HG03354 (cell line): ENCODE data around the gene SRGAP2C.
"Not testable (repeated sequence)": the region's sequence is repeated elsewhere in the genome, so short reads cannot be mapped to it uniquely, and the experiment has no call there.

Experiments
- ATAC-seq: cut with Tn5 transposase; IDR thresholded peaks from one replicate; pipeline ENCODE4 v1.9.1; 2021; ENCODE audit warnings: mild to moderate bottlenecking; ENCODE audit not compliant: unreplicated experiment, poor library complexity, severe bottlenecking

SRGAP2C gene

DNA sequence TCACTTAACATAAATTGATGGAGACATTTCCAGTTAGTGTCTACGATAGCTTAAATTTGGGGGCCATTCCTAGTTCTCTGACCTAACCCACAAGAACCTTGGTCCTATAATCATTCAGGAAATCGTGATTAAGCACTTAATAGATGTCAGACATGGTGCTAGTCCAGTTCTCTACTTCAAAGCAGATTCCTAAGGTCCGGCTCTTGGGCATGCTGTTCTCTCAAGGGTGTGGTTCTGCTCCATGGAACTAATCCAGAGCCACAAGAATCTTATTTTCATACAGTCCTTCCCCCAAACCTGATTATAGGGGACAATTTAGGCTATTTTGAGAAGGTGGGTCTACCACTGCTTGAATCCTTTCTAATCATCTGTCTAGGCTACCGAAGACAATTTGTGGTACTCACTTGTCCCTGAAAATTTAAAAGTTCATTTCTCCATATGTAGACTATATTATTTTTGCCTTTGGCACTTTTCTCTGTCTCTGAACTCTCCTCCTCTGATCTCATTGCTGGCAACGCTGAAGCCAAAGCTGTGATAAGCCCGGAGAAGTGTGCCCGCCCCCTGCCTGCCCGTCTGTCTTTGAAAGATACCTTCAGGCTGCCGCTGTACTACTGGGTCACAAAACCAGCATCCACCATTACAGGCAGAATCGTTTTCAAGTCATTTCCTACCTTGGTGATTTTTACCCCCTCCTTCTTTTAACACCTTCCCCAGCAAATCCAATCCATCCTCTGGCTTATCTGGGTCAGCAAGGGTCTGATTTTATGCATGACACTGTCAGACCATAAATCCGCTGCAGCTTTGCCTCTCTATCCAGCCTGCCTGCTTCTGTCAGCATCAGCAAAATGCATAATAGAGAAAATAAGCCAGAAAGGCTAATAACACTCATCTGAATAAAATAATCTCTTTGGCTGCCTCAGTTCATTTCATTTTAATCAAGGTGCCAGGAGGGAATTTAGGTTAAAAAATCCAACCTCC, 133.0 kb downstream of the SRGAP2C start:
- ATAC-seq, result not testable (repeated sequence)

DNA sequence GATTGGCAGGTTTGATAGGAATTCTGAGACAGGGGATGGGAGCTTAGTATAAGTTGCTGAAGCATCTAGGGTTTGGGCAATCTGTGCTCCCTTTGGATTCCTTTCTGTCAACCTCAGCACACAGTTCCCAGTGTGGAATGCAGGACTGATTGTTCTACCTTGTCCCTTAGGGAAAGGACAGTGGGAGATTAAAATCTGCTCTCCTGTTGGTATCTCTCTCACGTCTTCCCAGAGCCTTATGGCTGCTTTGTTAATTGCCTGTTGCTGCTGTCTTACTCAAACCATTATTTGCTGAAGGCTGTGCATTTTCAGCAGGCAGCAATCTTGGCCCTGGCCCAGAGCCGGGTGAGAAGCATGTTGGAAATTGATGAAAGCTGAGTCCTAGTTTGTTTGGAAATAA, 133.9 kb downstream of the SRGAP2C start:
- ATAC-seq, result not testable (repeated sequence)

DNA sequence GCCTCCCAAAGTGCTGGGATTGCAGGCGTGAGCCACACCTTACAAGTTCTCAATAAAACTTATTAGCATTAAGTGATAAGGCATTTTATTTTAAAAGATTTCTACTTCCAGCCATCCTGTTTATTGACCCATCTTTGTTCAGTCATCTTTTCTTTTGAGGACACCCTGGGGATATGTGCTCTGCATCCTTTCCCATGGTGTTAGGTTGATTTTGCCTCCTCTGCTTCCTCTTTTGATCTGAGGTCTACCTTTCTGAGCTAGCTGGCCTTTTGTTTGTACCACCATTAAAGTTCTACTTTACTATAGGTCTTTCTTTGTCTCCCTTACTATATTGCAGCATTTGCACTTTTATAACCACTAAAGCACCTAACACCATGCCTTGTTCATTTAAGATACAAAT, 136.9 kb downstream of the SRGAP2C start:
- ATAC-seq, result not testable (repeated sequence)

DNA sequence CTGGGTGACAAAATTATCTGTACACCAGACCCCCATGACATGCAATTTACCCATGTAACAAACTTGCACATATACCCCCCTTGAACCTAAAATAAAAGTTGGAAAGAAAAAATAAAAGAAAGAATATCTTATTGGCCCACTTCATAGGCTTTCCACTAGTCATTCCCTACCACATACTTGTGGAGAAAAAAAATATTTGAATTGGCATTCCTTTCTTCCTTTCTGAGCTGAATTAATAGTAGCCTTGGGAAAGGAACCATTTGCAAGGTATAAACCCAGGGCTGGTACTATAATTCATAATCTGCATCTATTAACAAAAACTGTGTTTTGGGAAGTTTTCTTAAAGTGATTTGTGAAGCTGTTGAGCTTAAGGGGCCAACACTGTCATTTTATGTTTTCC, 140.0 kb downstream of the SRGAP2C start:
- not testable (repeated sequence) for ATAC-seq

DNA sequence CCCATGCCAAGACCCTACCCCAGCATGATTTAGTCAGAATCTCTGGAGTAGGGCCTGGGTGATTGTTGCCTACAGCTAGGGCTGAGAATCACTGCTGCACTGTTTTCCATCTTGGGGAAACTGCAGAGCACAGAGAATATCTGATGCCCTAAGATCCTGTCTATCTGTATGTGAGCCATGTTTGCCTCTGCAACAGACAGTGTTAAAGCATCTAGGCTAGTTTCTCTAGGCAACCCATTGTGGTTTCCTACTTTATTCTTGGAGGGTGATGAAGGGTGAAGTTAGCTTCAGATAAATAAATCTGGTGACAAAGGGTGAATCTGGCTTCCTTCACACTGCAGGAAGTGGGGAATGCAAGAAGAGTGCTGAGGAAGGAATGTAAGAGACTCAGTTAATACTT, 147.4 kb downstream of the SRGAP2C start:
- ATAC-seq, result not testable (repeated sequence)

DNA sequence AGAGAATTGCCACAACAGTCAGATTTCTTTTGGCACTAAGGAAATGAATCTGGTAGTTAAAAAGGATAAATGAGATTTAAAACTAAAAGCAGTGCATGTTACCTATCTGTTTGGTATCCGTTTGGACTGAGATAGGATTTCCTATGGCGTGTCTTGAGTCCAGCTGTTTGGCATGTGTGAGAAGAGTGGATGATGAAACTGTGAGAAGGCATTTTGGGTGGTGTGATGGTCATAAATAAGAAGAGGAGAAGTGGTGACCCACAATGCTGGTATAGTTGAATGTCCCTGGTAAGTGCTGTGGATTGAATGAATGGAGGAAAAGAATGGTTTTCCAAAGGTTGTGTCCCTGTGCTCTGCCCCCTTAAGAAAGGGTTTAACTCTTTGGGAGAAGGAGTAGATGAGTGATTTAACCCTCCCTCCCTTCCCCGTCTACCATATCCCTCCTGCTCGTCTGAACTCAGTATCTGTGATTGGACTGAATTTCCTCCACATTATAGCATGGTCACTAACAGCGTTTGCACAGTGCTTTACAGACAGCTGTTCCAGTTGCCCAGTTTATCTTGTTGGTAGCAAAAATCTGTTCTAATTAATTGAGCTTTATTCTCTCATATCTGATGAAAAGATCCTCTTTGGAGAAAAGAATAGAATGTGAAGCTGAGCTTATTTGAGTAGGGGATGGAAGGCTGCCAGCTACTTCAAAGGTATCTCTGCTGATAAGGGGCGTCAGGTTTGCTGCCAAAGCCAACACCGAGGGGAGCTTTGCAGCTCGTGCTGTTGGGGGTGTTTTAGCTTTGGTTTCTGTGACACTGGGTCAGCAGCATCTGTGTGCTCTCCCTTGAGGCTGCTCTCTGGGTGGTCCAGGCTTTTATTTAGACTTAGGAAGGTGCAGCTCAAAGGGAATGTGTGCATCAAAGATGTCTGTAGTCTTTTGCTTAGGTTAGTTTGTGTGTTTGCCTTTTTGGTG, 148.1 kb downstream of the SRGAP2C start:
- not testable (repeated sequence) for ATAC-seq

DNA sequence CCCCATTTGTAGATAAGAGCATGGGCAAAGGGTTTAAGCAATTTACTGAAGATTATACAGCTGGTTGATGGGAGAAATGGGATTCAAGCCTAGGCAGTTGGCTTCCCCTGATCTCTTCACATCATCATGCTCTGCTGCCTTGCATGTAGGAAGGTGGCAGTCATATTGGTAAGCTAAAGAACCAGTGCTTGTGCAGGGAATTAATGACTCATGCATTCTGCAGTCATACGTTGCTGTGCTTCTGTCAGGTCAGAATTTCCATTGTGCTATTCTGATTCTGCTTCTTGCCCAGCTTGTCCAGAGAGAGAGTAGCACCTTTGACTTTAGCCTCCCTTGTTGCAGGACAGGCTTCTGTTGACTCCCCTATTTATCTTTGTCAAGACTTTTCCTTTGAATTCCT, 153.2 kb downstream of the SRGAP2C start:
- ATAC-seq, result not testable (repeated sequence)

DNA sequence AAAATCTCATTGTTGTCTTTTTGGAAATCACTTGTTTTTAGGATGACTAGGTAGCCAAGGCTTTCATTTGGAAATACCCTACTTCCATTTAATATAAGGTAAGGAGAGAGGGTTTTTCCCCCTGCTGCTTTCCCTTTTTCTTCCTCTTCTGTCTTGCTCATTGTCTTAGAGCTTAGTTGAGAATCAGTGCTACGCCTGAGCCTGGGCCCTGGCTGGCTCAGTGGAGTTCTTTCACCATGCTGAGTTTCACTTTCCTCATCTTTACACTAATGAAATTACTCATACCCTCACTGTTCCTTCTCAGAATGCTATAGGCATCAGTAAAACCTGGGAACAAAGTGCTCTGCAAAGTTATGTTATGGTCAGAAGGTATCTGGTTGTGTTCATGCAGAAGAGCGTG, 154.8 kb downstream of the SRGAP2C start:
- ATAC-seq, result not testable (repeated sequence)

DNA sequence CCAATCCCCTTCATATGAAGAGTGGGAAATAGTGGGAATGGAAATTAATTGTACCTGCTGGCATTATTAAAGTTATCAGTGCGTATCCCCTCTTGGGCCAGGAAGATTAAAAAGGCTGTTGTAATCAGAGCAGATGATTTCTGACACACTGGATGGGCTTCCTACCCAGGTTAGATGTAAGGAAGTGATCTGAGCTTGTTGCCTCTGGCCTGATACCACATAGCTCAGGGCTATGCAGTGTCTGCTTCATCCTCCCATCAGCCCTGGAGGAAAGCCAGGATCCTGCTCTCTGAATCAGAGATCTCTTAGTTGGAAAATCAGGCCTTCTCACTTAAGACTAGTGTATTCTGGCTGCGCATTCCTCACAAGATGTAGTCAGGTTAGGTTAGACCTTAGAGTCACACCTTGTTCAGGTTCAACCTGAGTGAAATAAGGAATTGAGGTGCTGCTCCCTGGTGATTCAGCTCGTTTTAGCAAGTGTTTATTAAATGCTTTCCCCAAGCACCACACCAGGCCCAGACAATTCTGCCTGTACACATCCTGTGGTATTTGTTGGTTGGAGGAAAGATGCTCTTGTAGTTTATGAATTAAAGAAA, 158.6 kb downstream of the SRGAP2C start:
- not testable (repeated sequence) for ATAC-seq

DNA sequence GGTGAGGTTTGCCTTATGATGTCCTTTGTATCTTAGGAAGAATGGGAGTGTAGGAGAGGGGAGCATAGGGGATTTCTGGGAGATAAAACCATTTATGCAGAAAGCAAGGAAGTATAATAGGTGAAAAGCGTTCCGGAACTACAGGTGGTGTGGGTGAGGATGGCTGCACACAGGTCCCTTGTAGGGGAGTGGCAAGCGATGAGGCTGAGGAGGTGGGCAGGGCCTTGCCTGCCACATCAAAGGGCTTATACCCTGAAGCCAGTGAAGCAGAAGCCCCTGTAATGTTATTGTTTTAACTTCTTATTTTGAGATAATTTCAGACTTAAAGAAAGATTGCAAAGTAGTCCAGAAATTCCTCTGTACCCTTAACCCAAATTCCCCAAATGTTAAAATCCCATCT, 159.6 kb downstream of the SRGAP2C start:
- not testable (repeated sequence) for ATAC-seq

DNA sequence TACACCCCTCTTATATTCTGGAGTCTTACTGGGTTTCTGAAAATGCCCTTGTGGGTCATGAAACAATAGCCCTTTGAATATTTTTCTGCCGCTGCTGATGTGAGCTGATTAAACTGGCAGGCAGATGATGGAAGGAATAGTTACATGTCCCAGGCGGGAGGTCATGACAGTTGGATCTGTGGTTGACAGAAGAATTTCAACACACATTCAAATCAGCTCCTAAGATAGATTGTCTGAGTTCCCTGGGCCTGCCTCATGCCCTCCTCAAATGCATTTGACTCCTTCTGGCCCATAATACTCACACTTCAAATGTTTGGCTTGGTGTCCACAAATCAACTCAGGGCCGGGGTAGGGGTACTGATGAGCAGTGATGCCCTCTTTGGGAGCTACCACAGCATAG, 161.9 kb downstream of the SRGAP2C start:
- ATAC-seq, result not testable (repeated sequence)

DNA sequence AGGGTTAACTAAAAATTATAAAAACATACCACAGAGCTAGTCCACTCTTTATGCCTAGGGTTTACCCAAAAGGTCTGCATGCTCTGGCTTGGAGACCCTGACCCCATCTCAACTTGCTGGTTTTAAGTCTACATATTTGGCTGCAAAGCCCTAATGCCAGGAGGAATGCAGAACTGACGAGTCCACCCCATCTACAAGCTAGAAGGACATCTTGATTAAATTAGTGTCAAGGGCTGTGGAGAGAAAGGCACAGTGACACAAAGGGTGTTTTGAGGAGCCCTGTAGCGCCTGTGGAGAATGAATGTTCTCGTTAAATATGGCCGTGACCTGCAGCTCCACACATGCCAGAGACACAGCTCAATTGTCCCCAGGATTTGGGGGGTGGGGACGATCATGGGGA, 162.7 kb downstream of the SRGAP2C start:
- not testable (repeated sequence) for ATAC-seq

DNA sequence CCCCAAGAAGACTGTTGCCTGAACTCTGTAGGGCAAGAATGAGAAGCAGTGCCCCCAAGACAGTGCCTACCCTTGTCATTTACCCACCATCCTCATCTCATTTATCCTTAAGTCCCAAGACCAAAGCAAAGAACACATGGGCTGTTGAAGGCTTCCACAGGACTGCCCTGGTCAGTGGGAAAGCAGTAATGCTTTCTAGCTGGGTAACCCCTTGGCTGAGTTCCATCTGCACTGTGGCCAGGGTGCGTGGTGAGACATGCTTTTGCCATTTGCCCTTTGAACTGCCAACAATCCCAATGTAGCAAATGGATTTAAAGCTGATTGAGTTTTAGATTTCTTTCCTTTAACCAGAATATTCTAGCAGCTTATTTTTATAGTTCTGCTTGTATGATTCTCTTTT, 163.3 kb downstream of the SRGAP2C start:
- ATAC-seq, result not testable (repeated sequence)

DNA sequence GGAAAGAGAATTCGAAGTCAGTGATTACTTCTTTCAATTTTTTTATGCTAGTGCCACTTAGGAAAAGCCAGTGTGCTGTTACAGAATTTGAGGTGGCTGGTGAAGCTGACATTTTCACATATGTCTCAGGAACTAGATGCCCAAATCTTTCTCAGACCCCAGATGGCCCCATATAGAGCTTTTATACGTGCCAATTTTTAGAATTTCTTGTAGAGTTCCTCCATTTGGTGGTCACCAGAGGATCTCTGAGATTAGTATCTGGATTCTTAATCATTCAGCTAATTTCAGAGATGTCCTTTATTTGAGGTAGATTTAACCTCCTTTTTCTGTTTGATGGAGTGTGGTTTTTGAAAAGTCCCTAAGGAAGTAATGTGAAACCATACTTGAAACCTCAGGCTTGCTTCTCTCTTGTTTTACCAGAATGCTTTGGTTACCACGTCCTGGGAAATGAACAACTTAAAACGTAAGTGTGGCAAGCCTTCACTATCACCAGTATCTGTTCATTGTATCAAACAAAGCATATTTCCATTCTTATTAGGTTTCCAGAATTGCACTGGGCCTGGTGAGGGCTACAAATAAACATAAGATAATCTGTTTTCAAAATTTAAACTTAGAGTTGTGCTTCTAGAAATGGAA, 164.7 kb downstream of the SRGAP2C start:
- ATAC-seq, result not testable (repeated sequence)

DNA sequence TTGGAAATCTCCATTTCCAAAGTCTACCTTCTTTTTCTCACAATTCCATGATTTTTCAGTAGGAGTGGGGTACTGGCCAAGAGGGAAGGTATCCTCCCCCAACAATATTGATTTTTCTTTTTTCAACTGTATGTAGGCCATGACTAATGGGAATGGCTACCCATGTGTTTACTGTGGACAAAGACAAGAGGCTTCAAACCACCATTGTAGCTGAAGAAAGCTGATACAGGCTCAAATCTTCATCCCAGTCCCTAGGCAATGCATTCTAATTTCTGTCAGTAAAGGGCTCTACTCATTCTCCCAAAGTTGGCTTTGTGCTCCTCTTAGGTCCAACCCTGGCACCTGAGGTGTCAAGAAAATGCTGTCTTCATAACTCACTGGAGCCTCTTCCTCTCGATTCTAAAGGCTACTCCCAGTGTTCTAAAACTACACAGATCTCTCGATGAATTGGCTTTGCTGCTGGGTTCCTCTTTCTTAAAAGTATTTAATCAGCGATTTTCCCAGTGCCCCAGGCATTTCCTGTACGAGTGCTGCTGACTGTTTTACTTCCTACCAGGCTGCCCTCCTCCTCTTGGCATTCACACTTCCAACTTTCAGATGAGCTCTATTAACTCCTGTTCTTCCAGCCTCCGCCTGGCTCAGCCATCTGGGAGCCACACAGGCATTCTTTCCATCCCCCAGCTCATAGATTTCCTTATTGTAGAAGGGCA, 171.1 kb downstream of the SRGAP2C start:
- ATAC-seq, result not testable (repeated sequence)

DNA sequence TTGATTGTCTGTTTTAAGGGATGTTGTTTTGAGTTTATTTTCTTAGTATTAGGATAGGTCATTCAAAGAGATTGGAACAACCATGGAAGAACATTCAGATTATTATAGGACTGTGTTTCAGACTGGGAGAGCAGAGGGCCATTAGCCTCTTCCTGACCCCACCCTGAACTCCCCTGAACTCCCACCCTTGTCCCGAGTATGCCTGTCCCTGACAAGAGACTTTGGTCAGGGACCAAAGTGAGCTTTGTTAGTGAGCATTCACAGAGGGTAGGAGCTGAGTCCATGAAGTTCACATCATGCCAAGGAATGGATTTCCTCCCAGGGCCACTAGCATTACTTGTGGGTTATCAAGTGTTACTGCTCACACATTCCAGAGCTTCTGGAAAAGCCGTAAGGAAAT, 172.0 kb downstream of the SRGAP2C start:
- not testable (repeated sequence) for ATAC-seq

DNA sequence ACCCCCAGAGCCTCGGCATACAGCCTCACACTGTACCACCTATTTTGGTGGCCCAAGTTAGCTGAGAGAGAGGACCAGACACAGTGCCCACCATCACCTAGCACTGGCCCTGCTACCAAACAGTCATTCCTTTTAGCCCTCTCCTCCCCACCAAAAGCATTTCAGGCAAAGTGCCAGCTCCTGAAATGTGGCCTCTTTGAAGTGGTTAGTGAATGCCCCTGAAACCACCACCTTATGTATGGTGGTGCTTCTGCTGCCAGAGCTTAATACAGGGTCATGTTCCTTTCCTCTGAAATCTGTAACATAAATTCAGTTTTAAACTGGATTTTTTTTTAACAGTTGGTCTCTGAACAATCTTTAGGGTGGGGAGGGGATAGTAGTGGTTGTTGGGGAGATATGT, 175.8 kb downstream of the SRGAP2C start:
- not testable (repeated sequence) for ATAC-seq

DNA sequence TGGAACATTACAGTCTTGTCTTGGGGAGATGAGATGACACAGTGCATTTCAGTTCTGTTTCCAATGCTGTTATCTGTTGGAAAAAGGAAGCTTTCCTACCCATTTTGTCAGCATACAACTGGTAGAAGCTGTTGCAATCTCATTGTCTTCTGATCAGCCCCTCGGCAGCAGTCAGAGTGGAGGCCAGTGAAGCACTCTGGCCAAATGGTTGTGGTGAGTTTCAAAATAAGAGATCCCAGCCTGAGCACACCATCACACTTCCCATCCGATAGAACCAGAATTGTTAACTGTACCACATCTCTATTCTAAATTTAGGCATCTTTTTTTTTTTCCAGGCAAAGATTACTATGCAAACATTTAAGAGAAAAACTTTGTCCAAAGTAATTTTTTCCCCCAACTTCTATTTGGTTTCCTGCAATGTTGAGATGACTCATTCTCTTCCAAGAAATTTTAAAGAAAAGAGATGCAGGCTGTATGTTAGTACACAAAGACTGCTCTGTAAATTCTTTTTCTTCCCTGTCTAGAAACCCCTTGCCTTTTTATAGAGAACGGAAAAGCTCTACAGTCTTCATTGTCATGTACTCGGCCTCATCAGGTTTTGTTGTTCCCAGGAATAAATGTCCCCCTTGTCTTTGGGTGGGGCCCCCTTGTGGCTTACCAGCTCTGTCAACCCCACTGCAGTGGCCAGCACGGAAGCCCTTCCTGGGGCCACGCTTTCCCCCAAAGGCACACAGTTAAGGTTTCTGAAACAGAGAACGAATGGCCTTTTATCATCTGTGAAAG, 176.9 kb downstream of the SRGAP2C start:
- ATAC-seq, result not testable (repeated sequence)
